Stimulated activated memory B cell treated with anti-CD40 and anti-IgM and Interleukin-4, amounts not matched to agents 10 μg/mL and 1 μg/mL and 100 μg/mL, for 72 hours (primary cell): ENCODE measurements around the gene GHRH.

Experiments used
- ATAC-seq: fragments of 150-1000 bp; cut with Tn5 transposase; 2 replicates; pipeline ENCODE4 v1.10.0; 2021
- H3K27ac Mint-ChIP-seq: one replicate; pipeline ENCODE4 v1.8.0; 2022; ENCODE audit warnings: mild to moderate bottlenecking, mixed read lengths
- H3K27me3 Mint-ChIP-seq: one replicate; pipeline ENCODE4 v1.8.0; 2022; ENCODE audit warnings: mixed read lengths
- H3K36me3 Mint-ChIP-seq: one replicate; pipeline ENCODE4 v1.8.0; 2022; ENCODE audit warnings: mixed read lengths
- H3K4me1 Mint-ChIP-seq: one replicate; pipeline ENCODE4 v1.8.0; 2022; ENCODE audit warnings: mixed read lengths
- H3K4me3 Mint-ChIP-seq: one replicate; pipeline ENCODE4 v1.8.0; 2022; ENCODE audit warnings: mild to moderate bottlenecking, moderate library complexity, mixed read lengths
- H3K9me3 Mint-ChIP-seq: one replicate; pipeline ENCODE4 v1.8.0; 2022; ENCODE audit warnings: mixed read lengths

GHRH gene

GRCh38 chr20:37278966-37279590 is 17.5 kb upstream of the GHRH start:
- H3K4me1 Mint-ChIP-seq: peaks cover 29% of the 10 kb centered on the region
- ATAC-seq: no peak
- H3K9me3 Mint-ChIP-seq: no peaks in the 10 kb centered on the region
- no peak overlapping the region for H3K4me3 Mint-ChIP-seq
- no peaks in the 10 kb centered on the region for H3K36me3 Mint-ChIP-seq
- H3K27ac Mint-ChIP-seq: no peak overlapping the region
- H3K27me3 Mint-ChIP-seq: no peaks in the 10 kb centered on the region

GRCh38 chr20:37277253-37277593 is 15.6 kb upstream of the GHRH start:
- no peaks in the 10 kb centered on the region for H3K36me3 Mint-ChIP-seq
- H3K4me1 Mint-ChIP-seq: peaks cover 44% of the 10 kb centered on the region
- ATAC-seq: no peak
- no peak overlapping the region for H3K4me3 Mint-ChIP-seq
- H3K27me3 Mint-ChIP-seq: no peaks in the 10 kb centered on the region
- peak overlapping the region; percentile 60 for H3K27ac Mint-ChIP-seq
- no peaks in the 10 kb centered on the region for H3K9me3 Mint-ChIP-seq

GRCh38 chr20:37276494-37277252 is 15.1 kb upstream of the GHRH start:
- Mint-ChIP-seq H3K4me3 (no peak overlapping the region), H3K36me3 (no peaks in the 10 kb centered on the region), H3K9me3 (no peaks in the 10 kb centered on the region), H3K27ac (peak overlapping the region; percentile 60), H3K27me3 (no peaks in the 10 kb centered on the region), H3K4me1 (peaks cover 44% of the 10 kb centered on the region)
- peak; percentile 85 for ATAC-seq

- Mint-ChIP-seq H3K9me3 (no peaks in the 10 kb centered on the region), H3K4me3 (no peak overlapping the region), H3K36me3 (no peaks in the 10 kb centered on the region), H3K4me1 (peaks cover 58% of the 10 kb centered on the region), H3K27ac (peak overlapping the region; percentile 27), H3K27me3 (no peaks in the 10 kb centered on the region)
- peak; percentile 31 for ATAC-seq
Measured at GRCh38 chr20:37274851-37275524, 13.4 kb upstream of the GHRH start.

GRCh38 chr20:37273988-37274387 is 12.4 kb upstream of the GHRH start:
- Mint-ChIP-seq H3K27me3 (no peaks in the 10 kb centered on the region), H3K4me1 (peaks cover 66% of the 10 kb centered on the region), H3K9me3 (no peaks in the 10 kb centered on the region), H3K36me3 (no peaks in the 10 kb centered on the region), H3K27ac (peak overlapping the region; percentile 27), H3K4me3 (no peak overlapping the region)
- ATAC-seq: no peak

- Mint-ChIP-seq H3K27me3 (no peaks in the 10 kb centered on the region), H3K36me3 (no peaks in the 10 kb centered on the region), H3K4me3 (no peak overlapping the region), H3K27ac (peak overlapping the region; percentile 66), H3K9me3 (no peaks in the 10 kb centered on the region), H3K4me1 (peaks cover 54% of the 10 kb centered on the region)
- no peak for ATAC-seq
Measured at GRCh38 chr20:37271421-37271768, 9.8 kb upstream of the GHRH start.

GRCh38 chr20:37270576-37271420 is 9.2 kb upstream of the GHRH start:
- Mint-ChIP-seq H3K36me3 (no peaks in the 10 kb centered on the region), H3K4me3 (no peak overlapping the region), H3K27ac (peak overlapping the region; percentile 66), H3K27me3 (no peaks in the 10 kb centered on the region), H3K9me3 (no peaks in the 10 kb centered on the region), H3K4me1 (peaks cover 50% of the 10 kb centered on the region)
- ATAC-seq: peak; percentile 86

GRCh38 chr20:37267667-37268313 is 6.2 kb upstream of the GHRH start:
- H3K27ac Mint-ChIP-seq: no peak overlapping the region
- ATAC-seq: no peak
- H3K27me3 Mint-ChIP-seq: peaks cover under 1% of the 10 kb centered on the region
- no peak overlapping the region for H3K4me3 Mint-ChIP-seq
- peaks cover 30% of the 10 kb centered on the region for H3K4me1 Mint-ChIP-seq
- H3K36me3 Mint-ChIP-seq: no peaks in the 10 kb centered on the region
- no peaks in the 10 kb centered on the region for H3K9me3 Mint-ChIP-seq

GRCh38 chr20:37266940-37267666 is 5.5 kb upstream of the GHRH start:
- Mint-ChIP-seq H3K27ac (no peak overlapping the region), H3K9me3 (no peaks in the 10 kb centered on the region), H3K4me1 (peaks cover 28% of the 10 kb centered on the region), H3K4me3 (no peak overlapping the region), H3K36me3 (no peaks in the 10 kb centered on the region), H3K27me3 (peaks cover 7% of the 10 kb centered on the region)
- ATAC-seq: no peak

- peaks cover 16% of the 10 kb centered on the region for H3K4me1 Mint-ChIP-seq
- no peaks in the 10 kb centered on the region for H3K36me3 Mint-ChIP-seq
- H3K27me3 Mint-ChIP-seq: peaks cover 13% of the 10 kb centered on the region
- H3K9me3 Mint-ChIP-seq: no peaks in the 10 kb centered on the region
- H3K27ac Mint-ChIP-seq: no peak overlapping the region
- peak; percentile 91 for ATAC-seq
- no peak overlapping the region for H3K4me3 Mint-ChIP-seq
Measured at GRCh38 chr20:37265152-37265551, 3.5 kb upstream of the GHRH start.

GRCh38 chr20:37263686-37264085 is 2.1 kb upstream of the GHRH start:
- H3K27ac Mint-ChIP-seq: no peak overlapping the region
- no peak for ATAC-seq
- H3K4me1 Mint-ChIP-seq: peaks cover 7% of the 10 kb centered on the region
- no peak overlapping the region for H3K4me3 Mint-ChIP-seq
- H3K36me3 Mint-ChIP-seq: no peaks in the 10 kb centered on the region
- peaks cover 13% of the 10 kb centered on the region for H3K27me3 Mint-ChIP-seq
- no peaks in the 10 kb centered on the region for H3K9me3 Mint-ChIP-seq

- Mint-ChIP-seq H3K27me3 (peaks cover 13% of the 10 kb centered on the region), H3K4me1 (peaks cover 7% of the 10 kb centered on the region), H3K4me3 (no peak overlapping the region), H3K9me3 (no peaks in the 10 kb centered on the region), H3K27ac (no peak overlapping the region), H3K36me3 (no peaks in the 10 kb centered on the region)
- no peak for ATAC-seq
Measured at GRCh38 chr20:37262505-37262904, 891 bp upstream of the GHRH start.

- Mint-ChIP-seq H3K4me1 (peaks cover 7% of the 10 kb centered on the region), H3K27me3 (peaks cover 13% of the 10 kb centered on the region), H3K4me3 (no peak overlapping the region), H3K36me3 (no peaks in the 10 kb centered on the region), H3K9me3 (no peaks in the 10 kb centered on the region), H3K27ac (no peak overlapping the region)
- ATAC-seq: no peak
Measured at GRCh38 chr20:37260923-37261322, 691 bp downstream of the GHRH start.

GRCh38 chr20:37259865-37260264 is 1.7 kb downstream of the GHRH start:
- peaks cover 13% of the 10 kb centered on the region for H3K27me3 Mint-ChIP-seq
- ATAC-seq: no peak
- no peak overlapping the region for H3K4me3 Mint-ChIP-seq
- H3K36me3 Mint-ChIP-seq: no peaks in the 10 kb centered on the region
- no peaks in the 10 kb centered on the region for H3K9me3 Mint-ChIP-seq
- peaks cover 3% of the 10 kb centered on the region for H3K4me1 Mint-ChIP-seq
- peak overlapping the region; percentile 3 for H3K27ac Mint-ChIP-seq
